Ecto neural progenitor cell (in vitro differentiated cells): ENCODE results near the gene AP2M1.

Source experiments
- DNase-seq: peaks from one replicate; pipeline ENCODE4 v3.0.0-alpha.2; 2018; ENCODE audit warnings: low spot score

AP2M1 gene

DNA sequence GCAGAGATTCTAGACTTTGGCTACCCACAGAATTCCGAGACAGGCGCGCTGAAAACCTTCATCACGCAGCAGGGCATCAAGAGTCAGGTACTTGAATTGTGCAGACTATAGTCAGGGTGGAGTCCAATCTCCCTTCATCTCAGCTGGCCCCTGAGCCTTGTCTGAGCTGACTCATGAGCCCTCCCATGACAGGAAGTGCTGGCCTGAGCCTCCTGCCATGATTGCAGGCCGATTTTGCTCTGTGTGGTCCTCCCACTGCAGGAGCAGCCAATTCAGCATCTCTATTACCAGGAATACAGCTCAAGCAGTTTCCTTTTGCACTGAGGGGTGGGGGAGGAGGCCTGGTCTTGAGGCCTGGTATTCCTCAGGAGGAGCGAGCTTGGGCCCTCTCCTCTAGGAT lies 5.5 kb downstream of the AP2M1 start:
- DNase-seq: no peak

DNA sequence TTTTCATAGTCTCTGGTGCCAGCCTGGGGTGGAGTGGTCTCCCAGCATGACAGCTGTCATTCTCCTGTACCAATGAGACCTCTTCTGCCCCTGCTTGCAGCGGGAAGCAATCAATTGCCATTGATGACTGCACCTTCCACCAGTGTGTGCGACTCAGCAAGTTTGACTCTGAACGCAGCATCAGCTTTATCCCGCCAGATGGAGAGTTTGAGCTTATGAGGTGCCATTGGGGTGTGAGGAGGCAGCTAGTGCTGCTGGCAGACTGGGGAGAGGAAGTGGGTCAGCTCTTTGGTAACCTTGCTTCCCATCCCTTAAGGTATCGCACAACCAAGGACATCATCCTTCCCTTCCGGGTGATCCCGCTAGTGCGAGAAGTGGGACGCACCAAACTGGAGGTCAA lies 6.9 kb downstream of the AP2M1 start:
- no peak for DNase-seq

DNA sequence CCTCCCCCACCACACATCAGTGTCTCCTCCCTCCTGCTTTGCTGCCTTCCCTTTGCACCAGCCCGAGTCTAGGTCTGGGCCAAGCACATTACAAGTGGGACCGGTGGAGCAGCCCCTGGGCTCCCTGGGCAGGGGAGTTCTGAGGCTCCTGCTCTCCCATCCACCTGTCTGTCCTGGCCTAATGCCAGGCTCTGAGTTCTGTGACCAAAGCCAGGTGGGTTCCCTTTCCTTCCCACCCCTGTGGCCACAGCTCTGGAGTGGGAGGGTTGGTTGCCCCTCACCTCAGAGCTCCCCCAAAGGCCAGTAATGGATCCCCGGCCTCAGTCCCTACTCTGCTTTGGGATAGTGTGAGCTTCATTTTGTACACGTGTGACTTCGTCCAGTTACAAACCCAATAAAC lies 9.0 kb downstream of the AP2M1 start:
- no peak for DNase-seq

DNA sequence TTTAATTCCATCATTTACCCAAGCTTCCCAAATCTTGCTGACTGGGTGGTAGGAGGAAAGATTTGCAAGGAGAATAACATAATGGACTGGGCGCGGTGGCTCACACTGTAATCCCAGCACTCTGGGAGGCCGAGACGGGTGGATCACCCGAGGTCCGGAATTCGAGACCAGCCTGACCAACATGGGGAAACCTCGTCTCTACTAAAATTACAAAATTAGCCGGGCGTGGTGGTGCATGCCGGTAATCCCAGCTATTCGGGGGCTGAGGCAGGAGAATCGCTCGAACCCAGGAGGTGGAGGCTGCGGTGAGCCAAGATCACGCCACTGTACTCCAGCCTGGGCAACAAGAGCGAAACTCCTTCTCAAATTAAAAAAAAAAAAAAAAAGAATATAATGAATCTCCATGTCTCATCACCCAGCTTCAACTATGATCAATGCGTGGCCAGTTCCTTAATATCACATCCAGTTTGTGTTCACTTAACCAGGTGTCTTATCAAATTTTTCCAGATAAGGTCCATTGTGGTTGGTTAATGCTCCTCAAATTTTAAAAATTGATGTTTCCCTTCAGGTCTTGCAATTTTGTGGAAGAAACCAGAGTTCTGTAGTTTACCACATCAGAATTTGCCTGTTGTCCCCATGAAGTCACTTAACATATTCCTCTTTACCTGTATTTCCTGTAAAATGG lies 10.0 kb downstream of the AP2M1 start:
- DNase-seq: no peak

DNA sequence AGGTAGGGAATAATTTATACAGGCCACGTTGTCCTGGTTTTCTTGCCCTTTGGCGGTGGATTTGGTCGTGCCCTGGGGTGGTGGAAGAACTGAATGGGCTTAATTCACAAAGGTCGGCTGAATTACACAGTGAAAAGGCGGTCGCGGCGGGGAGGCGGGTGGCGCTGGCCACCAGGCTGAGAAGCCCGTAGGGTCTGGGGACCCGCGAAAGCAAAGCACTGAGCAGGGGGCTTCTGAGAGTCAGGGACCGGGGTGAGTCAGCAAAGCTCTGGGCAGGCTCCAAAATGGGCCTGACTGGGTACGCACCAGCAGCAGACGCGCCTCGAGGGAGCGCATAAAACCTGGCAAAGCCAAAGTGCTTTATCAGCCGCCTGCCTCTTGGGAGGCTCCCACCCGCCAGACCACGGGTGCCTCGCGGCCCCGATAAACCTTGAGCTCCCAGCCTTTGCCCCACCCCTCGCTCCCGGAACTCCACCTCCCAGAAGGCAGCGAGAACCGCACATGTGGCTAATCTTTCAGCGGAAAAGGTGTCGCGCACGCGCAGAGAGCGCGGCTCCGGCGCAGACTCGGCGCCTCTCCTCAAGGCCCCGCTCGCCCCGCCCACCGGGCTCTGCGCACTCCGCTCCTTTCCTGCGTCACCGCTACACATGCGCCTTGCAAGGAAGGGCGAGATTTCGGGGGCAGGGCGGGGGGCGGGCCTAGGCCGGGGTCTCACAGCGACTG lies 11.0 kb downstream of the AP2M1 start:
- DNase-seq: peak; percentile 100

DNA sequence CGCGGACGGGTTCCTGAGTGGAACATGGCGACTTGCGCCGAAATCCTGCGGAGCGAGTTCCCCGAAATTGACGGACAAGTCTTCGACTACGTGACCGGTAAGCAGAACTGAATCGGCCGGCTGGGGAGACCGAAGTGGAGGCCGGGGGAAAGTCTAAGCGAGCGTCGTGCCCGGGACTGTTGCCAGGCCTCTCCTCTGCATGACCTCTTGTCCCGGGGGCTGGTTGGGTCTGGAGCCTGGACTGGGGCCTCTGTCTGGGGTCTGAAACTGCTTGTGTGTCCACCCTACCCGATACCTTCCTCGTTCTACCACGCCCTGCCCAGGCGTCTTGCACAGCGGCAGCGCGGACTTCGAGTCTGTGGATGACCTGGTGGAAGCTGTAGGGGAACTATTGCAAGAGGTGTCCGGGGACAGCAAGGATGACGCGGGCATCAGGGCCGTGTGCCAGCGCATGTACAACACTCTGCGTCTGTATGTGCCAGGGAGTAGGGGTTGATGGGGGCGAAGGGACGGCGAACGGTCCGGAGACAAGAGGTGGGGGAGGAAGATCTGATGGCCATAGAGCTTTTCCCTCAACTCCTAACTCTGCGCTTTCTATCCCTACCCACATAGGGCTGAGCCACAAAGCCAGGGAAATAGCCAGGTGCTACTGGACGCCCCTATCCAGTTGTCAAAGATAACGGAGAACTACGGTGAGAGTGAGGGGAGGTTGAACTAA lies 11.7 kb downstream of the AP2M1 start, which contains the start of gene ABCF3:
Gene ABCF3 (plus strand): TSS at position 16 of the 718 bp plus-strand sequence. CDS start 9 bp downstream, at position 25.
- no peak for DNase-seq

DNA sequence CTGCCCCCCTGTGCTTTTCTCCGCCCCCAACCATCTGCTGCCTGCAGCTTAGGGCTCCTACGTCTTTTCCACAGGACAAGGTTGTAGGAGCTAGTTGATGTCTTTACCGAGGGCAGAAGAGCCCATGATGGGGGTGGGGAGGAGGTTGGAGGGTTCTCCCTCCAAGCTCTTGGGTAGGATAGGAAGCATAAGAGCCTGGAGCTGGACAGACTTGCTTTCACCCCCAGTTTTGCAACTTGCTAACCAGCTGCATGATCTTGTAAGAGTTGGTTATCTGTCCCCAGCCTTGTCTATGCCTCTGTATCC lies 12.2 kb downstream of the AP2M1 start:
- no peak for DNase-seq

DNA sequence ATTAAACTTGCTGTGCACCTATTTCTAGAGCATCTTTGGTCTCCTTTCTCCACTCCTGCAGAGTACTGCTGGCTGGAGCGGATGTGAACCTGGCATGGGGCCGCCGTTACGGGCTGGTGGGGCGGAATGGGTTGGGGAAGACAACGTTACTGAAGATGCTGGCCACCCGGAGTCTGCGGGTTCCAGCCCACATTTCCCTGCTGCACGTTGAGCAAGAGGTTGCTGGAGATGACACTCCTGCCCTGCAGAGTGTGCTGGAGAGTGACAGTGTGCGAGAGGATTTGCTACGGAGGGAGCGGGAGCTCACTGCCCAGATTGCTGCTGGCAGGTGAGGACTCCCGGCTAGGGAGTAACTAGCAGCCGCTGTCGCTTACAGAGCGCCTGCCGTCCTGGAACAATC lies 13.4 kb downstream of the AP2M1 start:
- DNase-seq: no peak

DNA sequence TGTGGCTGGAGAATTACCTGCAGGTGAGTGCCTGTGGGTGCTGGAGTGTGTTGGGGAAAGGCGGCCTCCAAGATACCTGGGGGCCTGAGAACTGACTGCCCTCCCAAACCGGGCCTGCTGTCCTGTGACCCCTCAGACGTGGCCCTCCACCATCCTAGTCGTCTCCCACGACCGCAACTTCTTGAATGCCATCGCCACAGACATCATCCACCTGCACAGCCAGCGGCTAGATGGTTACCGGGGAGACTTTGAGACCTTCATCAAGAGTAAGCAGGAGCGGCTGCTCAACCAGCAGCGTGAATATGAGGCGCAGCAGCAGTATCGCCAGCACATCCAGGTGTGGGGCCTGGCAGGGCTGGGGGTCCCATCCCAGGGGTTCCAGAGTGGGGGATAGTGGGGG lies 14.8 kb downstream of the AP2M1 start:
- no peak for DNase-seq

DNA sequence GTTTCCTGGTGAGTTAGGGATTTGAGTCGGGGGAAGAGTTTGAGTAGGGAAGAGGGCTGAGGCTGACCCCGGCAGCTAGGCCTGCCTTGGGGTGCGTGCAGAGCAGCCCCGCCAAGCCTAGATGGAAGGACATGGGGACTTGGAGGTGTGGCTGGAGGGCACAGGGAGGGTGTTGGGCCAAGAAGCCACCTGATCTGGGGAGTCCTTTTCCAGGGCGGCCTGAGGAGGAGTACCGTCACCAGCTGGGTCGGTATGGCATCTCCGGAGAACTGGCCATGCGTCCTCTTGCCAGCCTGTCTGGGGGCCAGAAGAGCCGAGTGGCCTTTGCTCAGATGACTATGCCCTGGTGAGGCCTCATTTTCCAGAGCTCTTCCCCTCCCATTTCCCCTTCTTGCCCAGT lies 18.2 kb downstream of the AP2M1 start:
- DNase-seq: no peak

DNA sequence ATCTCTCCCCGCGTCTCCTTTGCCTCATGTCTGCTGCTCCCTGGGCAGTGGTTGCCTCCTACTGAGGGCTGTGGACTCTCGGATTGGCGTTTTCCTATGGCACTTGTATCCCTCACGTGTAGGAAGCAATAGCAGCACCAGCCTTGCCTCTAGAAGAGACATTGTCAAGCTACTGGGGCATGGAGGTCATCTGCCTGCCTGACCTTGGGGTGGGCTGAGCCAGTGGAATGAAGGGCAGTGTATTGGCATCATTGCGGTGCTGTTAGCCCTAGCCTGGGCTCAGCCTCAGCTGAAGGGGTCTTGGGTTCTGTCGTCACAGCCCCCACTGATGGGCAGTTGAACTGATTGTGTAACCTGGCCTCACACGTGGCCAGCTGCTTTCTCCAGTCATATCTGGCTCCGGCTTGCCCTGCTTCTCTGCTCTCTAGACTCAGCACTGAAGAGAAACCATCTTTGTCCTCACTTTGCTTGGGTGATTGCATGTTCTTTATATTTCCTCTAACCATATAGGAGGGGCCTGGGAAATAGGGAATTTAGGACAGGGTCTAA lies 19.4 kb downstream of the AP2M1 start:
- no peak for DNase-seq

DNA sequence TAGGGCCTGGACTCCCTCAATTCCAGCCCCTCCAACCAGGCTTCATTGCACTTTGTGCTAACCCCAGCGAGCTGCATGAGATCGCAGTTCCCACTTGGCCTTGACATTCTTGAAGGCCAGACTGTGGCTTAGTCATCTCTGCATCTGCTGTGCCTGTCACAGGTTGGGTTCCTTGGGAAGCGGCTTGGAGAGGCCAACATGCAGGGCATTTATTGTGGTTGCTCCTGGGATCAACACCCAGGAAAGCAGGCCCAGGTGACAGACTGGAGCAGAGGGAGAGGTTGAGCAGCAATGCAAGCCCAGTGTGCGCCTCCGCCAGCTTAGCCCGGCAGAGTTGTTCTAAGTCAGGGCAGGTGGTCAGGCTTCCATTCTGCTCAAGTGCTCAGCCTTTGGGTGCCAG lies 21.9 kb downstream of the AP2M1 start:
- no peak for DNase-seq

DNA sequence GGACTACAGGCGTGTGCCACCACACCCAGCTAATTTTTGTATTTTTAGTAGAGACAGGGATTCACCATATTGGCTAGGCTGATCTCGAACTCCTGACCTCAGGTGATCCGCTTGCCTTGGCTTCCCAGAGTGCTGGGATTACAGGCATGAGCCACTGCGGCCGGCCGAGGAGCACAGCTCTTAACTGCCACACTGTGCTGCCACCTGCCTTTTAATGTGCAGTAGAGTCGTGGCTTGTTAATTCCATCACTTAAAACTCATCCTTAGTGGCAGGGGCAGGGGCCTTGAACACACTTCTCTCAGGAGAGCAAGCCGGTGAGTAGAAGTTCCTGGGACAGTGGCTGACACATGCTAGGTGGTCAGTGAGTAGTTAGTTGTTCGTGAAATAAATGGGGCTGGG lies 23.9 kb downstream of the AP2M1 start:
- DNase-seq: no peak

DNA sequence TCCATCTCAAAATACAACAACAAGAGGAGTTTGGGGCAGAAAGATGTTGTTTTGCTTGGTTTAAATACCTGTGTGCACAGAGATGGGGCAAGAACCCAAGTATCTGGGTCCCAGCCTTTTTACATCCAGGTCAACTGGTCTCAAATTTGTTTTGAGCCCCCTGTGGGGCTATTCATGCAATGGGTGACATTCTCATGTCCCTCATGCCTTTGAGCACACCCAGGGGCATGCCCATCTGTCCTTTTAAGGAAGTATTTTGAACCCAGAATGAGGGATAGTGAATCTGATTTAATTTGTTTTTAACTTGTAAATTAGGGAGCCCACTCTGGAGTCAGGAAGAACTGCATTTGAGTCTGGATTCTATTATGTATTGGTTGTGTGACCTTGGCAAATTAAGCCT lies 26.2 kb downstream of the AP2M1 start:
- DNase-seq: no peak

DNA sequence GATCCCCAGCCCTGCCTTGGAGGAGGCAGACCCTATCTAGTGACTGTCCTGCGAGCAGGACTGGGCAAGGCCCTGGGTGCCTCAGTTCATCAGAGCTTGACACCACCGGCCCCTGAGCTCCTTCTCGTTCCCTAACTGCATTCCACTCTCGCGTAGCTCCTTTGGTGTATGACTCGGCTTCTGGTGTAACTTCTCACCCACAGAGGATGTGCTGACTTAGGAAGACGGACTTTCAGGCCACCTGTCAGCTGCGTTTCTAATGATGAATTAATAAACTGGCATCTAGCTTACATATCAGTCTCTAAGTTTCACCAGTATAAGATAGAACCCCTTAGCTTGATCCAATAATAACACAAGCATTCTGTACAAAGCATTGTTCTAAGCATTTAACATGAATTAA lies 28.9 kb downstream of the AP2M1 start:
- no peak for DNase-seq

DNA sequence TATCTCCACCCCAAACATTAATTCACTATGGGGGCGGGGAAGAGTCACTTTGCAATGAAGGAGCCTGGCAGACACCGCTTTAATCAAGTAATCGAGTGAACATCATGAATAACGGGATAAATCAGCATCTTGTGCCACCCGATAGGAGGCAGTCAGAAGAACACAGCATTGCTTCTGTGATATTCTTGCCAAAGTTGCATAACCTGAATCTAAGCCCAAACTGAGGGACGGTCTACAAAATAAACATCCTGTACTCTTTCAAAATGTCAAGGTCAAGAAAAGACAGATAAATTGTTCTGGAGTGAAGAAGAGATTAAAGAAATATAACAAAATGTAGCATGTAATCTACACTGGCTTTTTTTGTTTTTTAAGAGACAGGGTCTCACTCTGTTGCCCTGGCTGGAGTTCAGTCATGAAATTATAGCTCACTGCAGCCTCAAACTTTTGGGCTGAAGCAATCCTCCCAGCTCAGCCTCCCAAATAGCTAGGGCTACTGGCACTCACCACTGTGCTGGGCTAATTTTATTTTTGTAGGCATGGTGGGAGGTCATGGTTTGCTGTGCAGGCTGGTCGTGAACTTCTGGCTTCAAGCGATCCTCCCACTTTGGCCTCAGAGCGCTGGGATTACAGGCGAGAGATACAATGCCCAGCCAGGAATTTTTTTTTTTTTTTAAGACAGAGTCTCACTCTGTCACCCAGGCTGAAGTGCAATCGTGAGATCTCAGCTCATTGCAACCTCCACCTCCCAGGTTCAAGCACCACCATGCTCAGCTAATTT lies 34.7 kb downstream of the AP2M1 start:
- no peak for DNase-seq

DNA sequence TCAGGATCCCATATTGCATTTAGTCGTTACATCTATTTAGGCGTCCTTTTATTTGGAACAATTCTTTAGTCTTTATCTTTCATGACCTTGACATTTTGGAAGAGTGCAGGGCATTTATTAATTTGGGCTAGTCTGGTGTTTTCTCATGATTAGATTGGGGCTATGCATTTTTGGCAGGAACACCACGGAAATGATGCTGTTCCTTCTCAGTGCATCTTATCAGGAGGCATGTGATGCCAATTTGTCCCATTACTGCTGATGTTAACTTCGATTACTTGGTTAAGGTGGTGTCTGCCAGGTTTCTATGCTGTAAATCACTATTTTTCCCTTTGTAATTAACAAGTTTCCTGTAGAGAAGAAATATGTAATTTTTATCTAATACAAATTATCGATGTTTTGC lies 36.6 kb downstream of the AP2M1 start:
- no peak for DNase-seq

DNA sequence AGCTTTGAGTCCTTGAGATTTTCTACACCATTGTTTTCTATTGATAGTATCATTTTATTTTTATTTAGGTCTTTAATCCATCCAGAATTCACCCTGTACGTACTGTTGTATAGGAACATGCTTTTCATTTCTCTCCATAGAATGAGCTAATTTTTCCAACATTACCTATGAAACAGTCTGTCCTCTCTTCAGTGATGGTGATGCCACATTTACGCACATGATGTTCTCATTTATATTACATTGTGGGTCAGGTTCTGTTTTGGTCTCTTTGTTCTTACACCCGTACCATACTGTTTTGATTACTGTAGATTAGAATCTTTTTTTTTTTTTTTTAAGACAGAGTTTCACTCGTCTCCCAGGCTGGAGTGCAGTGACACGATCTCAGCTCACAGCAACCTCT lies 37.1 kb downstream of the AP2M1 start:
- DNase-seq: no peak

DNA sequence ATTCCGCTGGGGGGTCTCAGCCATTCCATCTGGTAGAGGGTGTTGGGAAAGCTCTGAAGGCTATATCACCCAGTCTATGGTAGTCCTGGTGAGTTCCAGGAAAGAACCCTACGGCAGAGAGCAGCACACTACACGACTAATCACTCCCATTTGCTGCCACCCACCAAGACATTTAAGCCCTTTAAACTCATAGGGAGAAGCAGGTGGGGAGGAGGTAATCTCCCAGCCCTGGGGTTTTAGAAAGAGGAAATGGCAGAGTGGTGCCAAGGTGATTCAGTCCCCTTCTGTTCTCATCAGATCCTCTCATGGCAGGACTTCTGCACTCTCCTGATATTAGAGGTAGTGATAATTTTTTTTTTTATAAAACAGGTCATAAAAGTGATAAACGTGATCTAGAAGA lies 44.2 kb downstream of the AP2M1 start:
- DNase-seq: no peak

DNA sequence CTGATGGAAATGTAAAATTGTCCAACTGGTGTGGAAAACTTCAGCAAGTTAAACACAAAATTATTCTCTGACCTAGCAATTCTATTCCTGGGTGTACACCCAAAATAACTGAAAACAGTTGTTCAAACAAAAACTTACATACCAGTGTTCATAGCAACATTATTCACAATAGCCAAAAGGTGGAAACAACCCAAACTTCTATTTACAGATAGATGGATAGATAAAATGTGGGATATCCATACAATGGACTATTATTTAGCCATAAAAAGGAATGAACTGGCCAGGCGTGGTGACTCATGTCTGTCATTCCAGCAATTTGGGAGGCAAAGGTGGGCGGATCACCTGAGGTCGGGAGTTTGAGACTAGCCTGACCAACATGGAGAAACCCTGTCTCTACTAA lies 47.9 kb downstream of the AP2M1 start:
- DNase-seq: no peak

DNA sequence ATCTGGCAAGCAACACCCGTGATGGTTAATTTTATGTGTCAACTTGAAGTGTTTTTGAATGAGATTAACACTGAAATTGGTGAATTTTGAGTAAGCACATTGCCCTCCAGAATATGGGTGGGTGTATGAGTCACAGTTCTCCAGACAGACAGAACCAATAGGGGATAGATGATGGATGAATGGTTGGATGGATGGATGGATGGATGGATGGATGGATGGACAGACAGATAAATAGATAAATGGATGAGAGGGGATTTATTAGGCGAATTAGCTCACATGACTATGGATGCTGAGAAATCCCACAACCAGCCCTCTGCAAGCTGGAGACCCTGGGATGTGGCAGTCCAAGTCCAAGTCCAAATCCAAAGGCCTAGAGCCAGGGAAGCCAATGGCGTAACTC lies 49.3 kb downstream of the AP2M1 start:
- DNase-seq: no peak

DNA sequence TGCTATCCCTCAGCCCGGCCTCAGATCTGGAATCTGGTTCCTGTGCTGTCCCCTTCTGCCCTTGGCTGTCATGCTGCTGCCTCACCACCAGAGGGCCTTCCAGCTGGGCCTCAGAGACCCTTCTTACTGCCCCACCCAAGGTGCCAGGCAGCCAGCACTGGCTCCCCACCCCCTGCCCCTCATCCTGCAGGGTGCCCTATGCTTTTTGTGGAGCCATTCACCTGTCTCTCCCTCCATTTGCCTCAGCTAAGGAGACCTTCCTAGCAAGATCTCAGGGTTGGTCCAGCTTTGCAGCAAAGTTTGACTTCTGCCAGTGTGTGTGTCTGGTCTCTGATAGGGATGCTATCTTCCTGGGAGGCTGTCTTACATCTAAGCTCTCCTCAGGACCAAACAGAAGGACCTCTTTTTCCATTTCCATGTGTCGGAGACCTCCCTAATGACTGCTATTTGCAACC lies 52.9 kb downstream of the AP2M1 start:
- DNase-seq: peak; percentile 62
